IMR-90 (cell line): ENCODE data around the gene KY. TPM values are rescaled to one million over a fixed set of nuclear protein-coding genes. Genes with fewer than 3 reads are reported as not detected.

Source experiments
- ATAC-seq: fragments of 200-7000 bp; cut with Tn5 transposase; 2 replicates; pipeline ENCODE4 v1.9.1; 2020; ENCODE audit warnings: low read depth, mild to moderate bottlenecking, moderate library complexity
- BruUV-seq: library from RNA; stranded (reverse); fragments of 400-500 nt; replicated peaks from 2 replicates; lab custom pipeline; 2021; lab: Mats Ljungman, UMichigan
- CTCF ChIA-PET: fragments of 300-600 bp; formaldehyde crosslinking; extraction: SDS; loops from one replicate; lab custom pipeline; 2021; ENCODE audit warnings: antibody characterized with exemption; lab: Yijun Ruan, JAX
- POLR2A ChIA-PET: fragments of 300-600 bp; sonication (Branson Sonifier 250); formaldehyde crosslinking; loops from one replicate; lab custom pipeline; 2022; ENCODE audit warnings: antibody characterized with exemption; ENCODE audit not compliant: unreplicated experiment; lab: Charles Lee
- DNase-seq: peaks from one replicate; pipeline ENCODE4 v3.0.0; 2013
- H2AFZ ChIP-seq: replicated peaks from 2 replicates; pipeline ENCODE3; 2013; ENCODE audit warnings: low read length, mild to moderate bottlenecking; ENCODE audit not compliant: poor library complexity
- H2AK5ac ChIP-seq: 2 replicates; pipeline ENCODE4 v1.6.1; 2013; ENCODE audit warnings: low read depth, low read length, inconsistent platforms
- H2AK9ac ChIP-seq: replicated peaks from 2 replicates; pipeline ENCODE3; 2013; ENCODE audit warnings: mild to moderate bottlenecking, low read depth, low read length, moderate library complexity; ENCODE audit not compliant: poor library complexity
- H2BK120ac ChIP-seq: 2 replicates; pipeline ENCODE4 v1.6.1; 2013; ENCODE audit warnings: low read depth, low read length, inconsistent platforms
- H2BK15ac ChIP-seq: 3 replicates; pipeline ENCODE4 v1.6.1; 2013; ENCODE audit warnings: low read depth, low read length, inconsistent platforms
- H2BK20ac ChIP-seq: 2 replicates; pipeline ENCODE4 v1.6.1; 2013; ENCODE audit warnings: low read depth, mild to moderate bottlenecking, inconsistent platforms, low read length, moderate library complexity
- H2BK5ac ChIP-seq: 2 replicates; pipeline ENCODE4 v1.6.1; 2013; ENCODE audit warnings: mild to moderate bottlenecking, low read depth, low read length, inconsistent platforms; ENCODE audit not compliant: poor library complexity, severe bottlenecking
- H3K14ac ChIP-seq: replicated peaks from 2 replicates; pipeline ENCODE4 v1.6.1; 2013; ENCODE audit warnings: low read depth, low read length, inconsistent platforms
- H3K18ac ChIP-seq: 2 replicates; pipeline ENCODE4 v1.6.1; 2013; ENCODE audit warnings: low read depth, low read length, control low read depth
- H3K23ac ChIP-seq: 2 replicates; pipeline ENCODE4 v1.6.1; 2013; ENCODE audit warnings: low read depth, low read length, inconsistent platforms
- H3K27ac ChIP-seq: 2 replicates; pipeline ENCODE4 v1.5.1; 2013; ENCODE audit warnings: mild to moderate bottlenecking, control low read depth, low read length; ENCODE audit not compliant: insufficient read depth
- H3K27me3 ChIP-seq: 2 replicates; pipeline ENCODE4 v1.6.1; 2013; ENCODE audit warnings: low read length; ENCODE audit not compliant: control insufficient read depth, insufficient read depth
- H3K36me3 ChIP-seq: 2 replicates; pipeline ENCODE4 v1.6.1; 2013; ENCODE audit warnings: low read length, mixed read lengths; ENCODE audit not compliant: control insufficient read depth, insufficient read depth
- H3K4ac ChIP-seq: 2 replicates; pipeline ENCODE4 v1.6.1; 2013; ENCODE audit warnings: low read depth, low read length, inconsistent platforms
- H3K4me1 ChIP-seq: 2 replicates; pipeline ENCODE4 v1.6.1; 2013; ENCODE audit warnings: low read length, mixed read lengths; ENCODE audit not compliant: control insufficient read depth, insufficient read depth
- H3K4me2 ChIP-seq: 2 replicates; pipeline ENCODE4 v1.6.1; 2013; ENCODE audit warnings: low read depth, mild to moderate bottlenecking, control low read depth, low read length, moderate library complexity
- H3K4me3 ChIP-seq: 2 replicates; pipeline ENCODE4 v1.5.1; 2013; ENCODE audit warnings: low read depth, mild to moderate bottlenecking, control low read depth, low read length, moderate library complexity; ENCODE audit not compliant: insufficient read depth
- H3K56ac ChIP-seq: 2 replicates; pipeline ENCODE4 v1.6.1; 2013; ENCODE audit warnings: low read length, inconsistent platforms; ENCODE audit not compliant: insufficient read depth; ENCODE audit errors: extremely low read depth
- H3K79me1 ChIP-seq, 2 experiments: 2 replicates each; pipeline ENCODE4 v1.6.1; 2013; ENCODE audit warnings: low read length in 2 of 2, inconsistent platforms in 1 of 2, low read depth in 1 of 2
- H3K9ac ChIP-seq: 2 replicates; pipeline ENCODE4 v1.6.1; 2013; ENCODE audit warnings: low read depth, low read length, control low read depth
- H3K9me1 ChIP-seq: 2 replicates; pipeline ENCODE4 v1.6.1; 2013; ENCODE audit warnings: low read length, inconsistent platforms; ENCODE audit not compliant: insufficient read depth
- H3K9me3 ChIP-seq: 2 replicates; pipeline ENCODE4 v1.6.1; 2013; ENCODE audit warnings: low read length; ENCODE audit not compliant: control insufficient read depth, insufficient read depth
- H4K20me1 ChIP-seq: 2 replicates; pipeline ENCODE4 v1.6.1; 2013; ENCODE audit warnings: low read length, inconsistent platforms; ENCODE audit not compliant: insufficient read depth
- H4K5ac ChIP-seq: 2 replicates; pipeline ENCODE4 v1.6.1; 2013; ENCODE audit warnings: mild to moderate bottlenecking, low read depth, low read length, control low read depth
- H4K8ac ChIP-seq, 2 experiments: 2 replicates each; pipeline ENCODE4 v1.6.1; 2013; ENCODE audit warnings: low read depth in 2 of 2, low read length in 2 of 2, control low read depth in 1 of 2, inconsistent platforms in 1 of 2
- H4K91ac ChIP-seq: 2 replicates; pipeline ENCODE4 v1.6.1; 2013; ENCODE audit warnings: low read depth, low read length, inconsistent platforms; ENCODE audit not compliant: insufficient read depth
- CHD1 ChIP-seq: IDR thresholded peaks from 2 replicates; pipeline ENCODE4 v1.6.1; 2012; ENCODE audit warnings: low read depth, low read length, improper control_type of control experiment
- CTCF ChIP-seq: conservative IDR thresholded peaks from 2 replicates; pipeline ENCODE4 v1.5.1; 2012; ENCODE audit warnings: mild to moderate bottlenecking, low read depth, low read length, improper control_type of control experiment
- ELK1 ChIP-seq: fragments of 150-350 bp; IDR thresholded peaks from 2 replicates; pipeline ENCODE4 v1.6.1; 2016; ENCODE audit warnings: low read depth, mild to moderate bottlenecking, low read length, moderate library complexity, borderline replicate concordance
- FOS ChIP-seq: fragments of 150-350 bp; IDR thresholded peaks from 2 replicates; pipeline ENCODE4 v1.6.1; 2016; ENCODE audit warnings: low read depth, low read length
- MAZ ChIP-seq: IDR thresholded peaks from 2 replicates; pipeline ENCODE4 v1.6.1; 2012; ENCODE audit warnings: low read depth, mild to moderate bottlenecking, low read length, improper control_type of control experiment, moderate library complexity, borderline replicate concordance
- MXI1 ChIP-seq: IDR thresholded peaks from 2 replicates; pipeline ENCODE4 v1.6.1; 2012; ENCODE audit warnings: low read depth, mild to moderate bottlenecking, low read length, moderate library complexity, borderline replicate concordance
- NFE2L2 ChIP-seq: fragments of 150-350 bp; IDR thresholded peaks from 2 replicates; pipeline ENCODE4 v1.6.1; 2016; ENCODE audit warnings: low read depth, mild to moderate bottlenecking, low read length
- RAD21 ChIP-seq: IDR thresholded peaks from 2 replicates; pipeline ENCODE4 v1.6.1; 2012; ENCODE audit warnings: low read length, improper control_type of control experiment
- RFX5 ChIP-seq: IDR thresholded peaks from 2 replicates; pipeline ENCODE4 v1.8.0; 2012; ENCODE audit warnings: low read depth, mild to moderate bottlenecking, low read length, moderate library complexity
- SMC3 ChIP-seq: fragments of 150-350 bp; IDR thresholded peaks from 2 replicates; pipeline ENCODE4 v1.6.1; 2016; ENCODE audit warnings: low read depth, mild to moderate bottlenecking, antibody characterized with exemption, low read length, moderate library complexity
- WGBS, 2 experiments: methylation state at CpG; one replicate each; pipeline versions ENCODE4 v1.1.5 to v1.1.7; 2013; ENCODE audit warnings: missing lambda C conversion rate in 2 of 2; ENCODE audit not compliant: insufficient read length in 1 of 2; ENCODE audit errors: extremely low coverage in 2 of 2; 5-methylcytosine and 5-hydroxymethylcytosine counted together
- dilution Hi-C: fragments of 300-500 bp; cut with HindIII; formaldehyde crosslinking; loops from one replicate; pipeline ENCODE4 v1.14.3; 2018; ENCODE audit warnings: low sequenced_read_pairs; ENCODE audit not compliant: unreplicated experiment
- in situ Hi-C: fragments of 300-500 bp; cut with MboI; formaldehyde crosslinking; loops from 3 replicates; pipeline ENCODE4 v1.14.3; 2019; ENCODE audit warnings: low sequenced_read_pairs, inconsistent platforms, mixed read lengths
- intact Hi-C: fragments of 100-400 bp; cut with micrococcal nuclease; formaldehyde crosslinking; loops from 2 replicates; pipeline ENCODE4 v1.10.0; 2022
- polyA plus RNA-seq, 3 experiments: library from polyadenylated mRNA; depleted of rRNA; stranded (reverse); fragments of >200 nt; gene quantifications; 2 replicates each; pipeline ENCODE4 v1.2.3, GENCODE V29; 2012; ENCODE audit warnings: low replicate concordance in 1 of 3
- total RNA-seq: library from RNA; depleted of rRNA; stranded (reverse); fragments of >200 nt; gene quantifications from 2 replicates; pipeline ENCODE4 v1.2.3, GENCODE V29; 2012

Gene KY
- total and polyA plus RNA-seq, 2 of the 4 experiments (the other 2 are of a cell fraction), result under 0.01 to 0.09 TPM

GRCh38 chr3:134687642-134688041 is 36.8 kb upstream of the KY start:
- CTCF ChIA-PET, result no interaction called here
- TF ChIP-seq CTCF (no peak), CHD1 (no peak), RFX5 (no peak), RAD21 (no peak), FOS (no peak), ELK1 (no peak), NFE2L2 (no peak), MAZ (no peak), MXI1 (no peak), SMC3 (no peak)
- no peaks in the 10 kb centered on the region for H3K79me1 ChIP-seq
- H2AK9ac ChIP-seq, result no peak overlapping the region
- no peaks in the 10 kb centered on the region for H3K9me3 ChIP-seq
- no peak overlapping the region for H4K8ac ChIP-seq
- no peak overlapping the region for H2AK5ac ChIP-seq
- 0 out of 2 replicates have a peak, but pooled peaks cover 1% of the 10 kb centered on the region for H3K27me3 ChIP-seq
- no peak overlapping the region for H2BK20ac ChIP-seq
- no peaks in the 10 kb centered on the region for H4K20me1 ChIP-seq
- no peak overlapping the region for H2BK15ac ChIP-seq
- H3K4me1 ChIP-seq, result peaks cover 8% of the 10 kb centered on the region
- no peak overlapping the region for H2AFZ ChIP-seq
- H2BK5ac ChIP-seq, result no peak overlapping the region
- in situ Hi-C loops, result no loop called here
- H4K91ac ChIP-seq, result no peak overlapping the region
- H3K56ac ChIP-seq, result no peak overlapping the region
- POLR2A ChIA-PET, result no interaction called here
- no peak overlapping the region for H4K5ac ChIP-seq
- ATAC-seq (no peak), DNase-seq (no peak)
- no peak overlapping the region for H3K4ac ChIP-seq
- no peak overlapping the region for H3K9ac ChIP-seq
- no peaks in the 10 kb centered on the region for H3K9me1 ChIP-seq
- no peak overlapping the region for H3K4me2 ChIP-seq
- WGBS, 2 experiments, result no CpG with 5 or more reads among the region's 2 CpGs
- no TSS peak for BruUV-seq
- no peak overlapping the region for H2BK120ac ChIP-seq
- no peak overlapping the region for H3K18ac ChIP-seq
- H3K4me3 ChIP-seq, result no peak overlapping the region
- no peaks in the 10 kb centered on the region for H3K36me3 ChIP-seq
- no peak overlapping the region for H3K23ac ChIP-seq
- H3K27ac ChIP-seq, result no peak overlapping the region
- no peak overlapping the region for H3K14ac ChIP-seq
- intact Hi-C loops, result no loop called here
- dilution Hi-C loops, result no loop called here
